ENCODE measurements around the gene C17orf67.
A peak's percentile ranks its signal among the peaks of the same experiment; 100 is the strongest.

C17orf67 gene

DNA sequence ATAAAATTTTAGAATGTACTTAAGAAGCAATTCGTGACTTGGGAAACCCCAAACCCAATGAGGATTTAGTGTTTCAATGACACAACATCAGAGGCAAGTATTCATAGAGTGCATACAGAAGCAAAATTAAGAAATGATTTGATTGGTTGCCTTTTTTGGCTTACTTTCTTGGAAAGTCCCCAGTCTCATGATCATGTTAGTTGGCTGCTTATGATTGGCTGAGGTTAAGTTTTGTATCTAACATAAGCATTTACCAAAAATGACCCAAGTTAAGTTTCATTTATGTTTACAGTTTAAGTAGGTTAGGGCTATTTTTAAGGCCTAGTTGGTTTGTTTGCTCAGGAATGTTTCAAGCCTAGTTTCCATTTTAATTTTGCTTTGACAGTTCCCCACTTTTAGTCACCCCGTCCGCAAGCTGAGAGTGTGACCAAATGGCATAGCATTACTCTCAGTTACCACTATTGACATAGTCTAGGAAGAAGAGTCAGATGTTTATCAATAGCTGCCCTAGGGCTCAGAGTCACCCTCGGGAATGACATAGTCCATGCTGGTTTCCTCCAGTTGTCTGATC, 36.4 kb upstream of the C17orf67 start:
- TF ChIP-seq CTCF (conservative IDR thresholded peaks at IDR 0.05; ENCODE audit: low read depth): no peak
- no peak for DNase-seq (ENCODE audit: low spot score)
- POLR2A ChIA-PET (ENCODE audit: low non-redundant PET): no interaction called here
- no peak overlapping the region for H3K27ac ChIP-seq
- CTCF ChIA-PET: no interaction called here

DNA sequence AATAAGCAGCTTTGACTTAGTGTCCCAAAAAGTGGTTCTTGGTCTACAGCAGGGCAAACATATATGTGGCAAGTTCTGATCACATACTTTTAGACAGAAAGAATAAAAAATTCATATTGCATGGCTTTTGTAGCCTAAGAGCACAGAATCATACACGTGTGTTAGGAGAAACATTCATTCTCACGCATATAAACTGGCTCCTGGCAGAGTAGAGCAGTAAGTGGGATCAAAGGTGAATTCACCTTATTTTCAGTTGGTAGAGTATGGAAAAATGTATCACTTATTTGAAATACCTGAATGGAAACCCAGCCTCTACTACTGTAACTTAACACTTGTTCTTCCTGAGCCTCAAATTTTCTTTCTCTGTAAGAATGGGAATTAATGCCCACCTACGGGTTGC, 35.0 kb upstream of the C17orf67 start:
- POLR2A ChIA-PET (ENCODE audit: low non-redundant PET): no interaction called here

GRCh38 chr17:56867948-56868376, 34.2 kb upstream of the C17orf67 start:
- CTCF ChIA-PET: interaction anchor here (0.6 to 0.7 kb wide), 3 partner anchors 11 to 1465 kb away, joined by 3 to 4 read pairs (median 3); no protein-coding TSS in a partner anchor
- no peak for TF ChIP-seq CTCF (conservative IDR thresholded peaks at IDR 0.05; ENCODE audit: low read depth)
- DNase-seq (ENCODE audit: low spot score): no peak
- POLR2A ChIA-PET (ENCODE audit: low non-redundant PET): no interaction called here
- H3K27ac ChIP-seq: no peak overlapping the region

More for the DNA sequence above, 35.0 kb upstream of the C17orf67 start:
- no peak for DNase-seq (ENCODE audit: low spot score)
- H3K27ac ChIP-seq: no peak overlapping the region
- CTCF ChIA-PET: interaction anchor here (0.6 kb wide), 1 partner anchor 147 kb away, joined by 3 read pairs; no protein-coding TSS in a partner anchor
- no peak for TF ChIP-seq CTCF (conservative IDR thresholded peaks at IDR 0.05; ENCODE audit: low read depth)

- no peak for DNase-seq (ENCODE audit: low spot score)
- CTCF ChIA-PET: interaction anchor here (0.6 kb wide), 1 partner anchor 9 kb away, joined by 4 read pairs; no protein-coding TSS in a partner anchor
- POLR2A ChIA-PET (ENCODE audit: low non-redundant PET): no interaction called here
- no peak overlapping the region for H3K27ac ChIP-seq
- TF ChIP-seq CTCF (conservative IDR thresholded peaks at IDR 0.05; ENCODE audit: low read depth): 0 out of 2 replicates have a peak, but pooled peaks have one; percentile 11
Measured at GRCh38 chr17:56866496-56866895, 32.8 kb upstream of the C17orf67 start.

DNA sequence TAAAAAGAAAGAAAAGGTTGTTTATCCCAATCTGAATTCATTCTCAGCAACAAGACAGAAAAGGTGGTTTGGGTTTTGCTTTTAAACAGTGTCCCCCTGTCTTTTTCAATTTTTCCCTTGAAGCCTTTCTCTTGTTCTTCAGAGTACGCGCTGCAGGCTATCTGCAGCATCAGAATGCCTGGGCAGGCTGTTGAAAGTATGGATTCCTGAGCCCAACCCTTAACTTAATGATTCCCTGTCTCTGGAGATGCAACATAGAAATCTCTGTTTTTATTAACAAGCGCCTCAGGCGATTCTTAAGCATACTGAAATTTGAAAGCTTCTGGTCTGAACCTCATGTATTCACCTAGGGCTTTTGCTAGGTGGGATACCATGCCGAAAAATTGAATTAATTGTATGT, 32.4 kb upstream of the C17orf67 start:
- CTCF ChIA-PET: interaction anchor here (0.6 kb wide), 1 partner anchor 9 kb away, joined by 4 read pairs; no protein-coding TSS in a partner anchor
- no peak for DNase-seq (ENCODE audit: low spot score)
- no peak for TF ChIP-seq CTCF (conservative IDR thresholded peaks at IDR 0.05; ENCODE audit: low read depth)
- POLR2A ChIA-PET (ENCODE audit: low non-redundant PET): no interaction called here
- no peak overlapping the region for H3K27ac ChIP-seq

GRCh38 chr17:56863974-56864373, 30.3 kb upstream of the C17orf67 start:
- CTCF ChIA-PET: interaction anchor here (0.5 kb wide), 1 partner anchor 16 kb away, joined by 3 read pairs; no protein-coding TSS in a partner anchor

More at GRCh38 chr17:56863974-56864373, 30.3 kb upstream of the C17orf67 start:
- no peak for DNase-seq (ENCODE audit: low spot score)
- no peak overlapping the region for H3K27ac ChIP-seq
- no peak for TF ChIP-seq CTCF (conservative IDR thresholded peaks at IDR 0.05; ENCODE audit: low read depth)
- POLR2A ChIA-PET (ENCODE audit: low non-redundant PET): no interaction called here
